Myocyte (in vitro differentiated cells): ENCODE results near the gene RCC2. TPM values are rescaled to one million over a fixed set of nuclear protein-coding genes. Genes with fewer than 3 reads are reported as not detected.

Source experiments
- DNase-seq: peaks from one replicate; pipeline ENCODE4 v3.0.0-alpha.2; 2012; ENCODE audit warnings: low read depth
- total RNA-seq: library from RNA; depleted of rRNA; stranded (reverse); fragments of >200 nt; gene quantifications from 2 replicates; pipeline ENCODE4 v1.2.3, GENCODE V29; 2014

RCC2 gene
- total RNA-seq, 1 donor from 2014 or later: 29.9 TPM

DNA sequence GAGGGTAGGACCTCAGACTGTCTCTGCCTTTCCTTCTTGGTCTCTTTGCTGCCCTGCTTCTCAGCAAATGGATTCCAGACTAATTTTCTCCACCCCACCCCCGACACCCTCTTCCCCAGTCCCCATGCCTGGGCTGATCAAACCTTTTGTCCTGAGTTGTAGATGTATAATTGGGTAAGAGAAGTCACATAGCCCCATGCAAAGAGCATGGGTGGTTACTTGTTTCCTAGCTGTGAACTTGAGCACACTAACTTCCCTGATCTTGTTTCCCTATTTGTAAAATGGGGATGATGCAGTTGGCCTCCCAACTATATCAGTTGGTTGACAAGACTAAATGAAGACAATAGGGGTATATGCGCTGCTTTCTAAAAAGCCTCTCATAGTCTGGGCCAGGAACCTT lies 58.3 kb downstream of the RCC2 start:
- no peak for DNase-seq

DNA sequence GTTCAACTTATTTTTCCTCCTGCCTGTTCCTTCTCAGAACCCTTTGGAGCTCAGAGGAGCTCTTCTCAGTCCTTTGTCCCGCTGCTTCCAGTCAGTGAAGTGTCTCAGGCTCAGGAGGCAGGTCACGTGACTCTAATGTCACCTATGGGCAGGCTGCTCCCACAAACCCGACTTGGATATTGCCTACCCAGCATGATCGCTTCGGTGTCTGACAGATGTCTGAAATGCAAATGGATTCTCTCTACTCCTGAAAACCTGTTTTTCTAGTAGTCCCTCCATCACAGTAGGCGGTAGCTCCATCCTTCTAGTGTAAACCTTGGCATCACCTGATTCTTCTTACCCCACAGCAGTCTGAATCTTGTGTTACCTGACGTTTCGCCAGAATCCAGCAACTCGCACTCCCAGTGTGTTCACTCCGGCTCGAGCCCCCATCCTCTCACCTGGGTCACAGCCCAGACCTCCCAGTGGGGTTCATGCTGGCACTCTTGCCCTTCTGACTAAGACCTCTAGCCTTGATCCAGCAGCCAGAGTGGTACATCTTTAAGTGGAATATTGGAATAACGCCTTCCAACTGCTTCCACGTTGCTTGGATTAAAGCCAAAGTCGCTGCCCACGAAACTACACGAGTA lies 62.0 kb downstream of the RCC2 start:
- DNase-seq: no peak

DNA sequence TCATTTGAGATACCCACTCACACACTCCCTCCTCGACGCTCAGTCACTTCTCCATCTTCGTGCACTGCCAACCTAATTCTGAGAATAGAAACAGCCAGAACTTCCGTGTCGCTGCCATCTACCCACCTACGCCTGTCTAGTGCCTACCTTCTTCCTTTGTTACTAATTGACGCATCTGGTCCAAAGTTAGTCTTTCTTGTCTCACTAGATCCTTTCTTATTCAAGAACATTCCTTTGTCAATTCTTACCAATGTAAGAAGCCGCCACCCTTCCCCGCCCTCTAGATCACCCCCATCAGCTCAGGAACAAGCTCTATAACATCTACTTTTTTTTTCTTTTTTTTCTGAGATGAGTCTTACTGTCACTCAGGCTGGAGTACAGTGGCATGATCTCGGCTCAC lies 63.8 kb downstream of the RCC2 start:
- DNase-seq: no peak

DNA sequence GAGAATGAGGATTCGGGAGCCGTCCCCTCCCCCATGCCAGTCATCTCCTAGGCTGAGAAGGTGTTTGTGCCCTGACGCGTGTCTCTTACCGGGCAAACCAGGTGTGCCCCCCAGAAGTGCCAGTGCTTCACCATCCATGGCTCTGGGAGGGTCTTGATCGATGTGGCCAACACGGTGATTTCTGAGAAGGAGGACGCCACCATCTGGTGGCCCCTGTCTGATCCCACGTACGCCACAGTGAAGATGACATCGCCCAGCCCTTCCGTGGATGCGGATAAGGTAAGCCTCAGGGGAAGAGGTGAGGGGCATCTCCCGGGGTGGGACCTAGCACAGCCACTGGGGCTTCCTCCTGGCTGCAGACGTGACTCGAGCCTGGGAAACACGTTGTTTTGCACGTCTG lies 66.5 kb downstream of the RCC2 start:
- no peak for DNase-seq

DNA sequence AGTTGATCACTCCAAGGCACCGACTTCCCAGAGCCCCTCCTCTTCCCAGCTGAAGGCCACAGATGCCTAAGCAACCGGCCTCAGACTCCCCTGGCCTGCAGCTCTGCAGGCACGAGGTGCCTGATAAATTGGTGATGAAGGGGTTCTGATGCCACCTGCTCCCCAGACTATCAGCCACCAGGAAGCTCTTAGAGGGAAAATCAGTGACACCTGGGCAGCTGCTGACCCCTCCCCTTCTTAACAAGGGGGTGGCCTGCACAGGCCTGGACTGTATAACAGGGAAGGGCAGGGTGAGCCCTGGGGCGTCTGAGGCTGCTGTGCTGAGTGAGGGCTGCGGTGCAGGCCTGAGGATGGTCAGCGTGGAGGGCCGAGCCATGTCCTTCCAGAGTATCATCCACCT lies 67.6 kb downstream of the RCC2 start, which contains the start of gene PADI6:
TSS of gene PADI6 (plus strand) at position 301 of the 400 bp plus-strand sequence. CDS start at position 351, 50 bp downstream.
- DNase-seq: no peak

DNA sequence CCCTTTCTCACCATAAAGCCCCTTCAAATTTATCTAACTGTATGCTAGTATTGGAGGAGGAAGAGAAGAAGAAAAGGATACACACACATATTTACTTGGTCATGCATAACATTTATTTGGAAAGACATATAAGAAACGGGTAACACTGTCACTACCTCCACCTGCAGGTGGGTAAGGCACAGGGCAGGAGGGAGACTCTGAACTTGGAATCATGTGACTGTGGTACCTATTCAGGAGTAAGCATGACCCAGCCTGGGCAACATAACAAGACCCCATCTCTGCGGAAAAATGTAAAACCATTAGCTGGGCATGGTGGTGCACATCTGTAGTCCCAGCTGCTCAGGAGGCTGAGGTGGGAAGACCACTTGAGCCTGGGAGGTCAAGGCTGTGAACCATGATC lies 68.9 kb downstream of the RCC2 start:
- no peak for DNase-seq

DNA sequence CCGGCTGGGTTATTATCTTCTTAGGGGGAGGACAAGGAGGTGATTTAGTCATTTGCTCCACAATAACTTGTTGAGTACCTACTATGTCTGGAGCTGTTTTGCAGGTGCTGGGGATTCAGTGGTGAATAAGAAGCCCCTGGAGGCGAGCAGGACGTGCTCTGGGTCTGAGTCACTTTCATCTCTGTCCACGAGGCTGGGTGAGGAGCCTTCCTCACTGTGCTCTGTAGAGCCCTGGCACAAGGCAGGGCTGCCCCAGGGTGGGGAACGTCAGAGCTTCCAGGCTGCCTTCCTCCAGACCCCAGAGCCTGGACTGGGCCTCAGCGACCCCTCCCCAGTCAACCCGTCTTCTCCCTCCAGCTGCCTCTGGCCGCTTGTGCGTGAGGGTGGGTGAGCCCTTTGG lies 70.0 kb downstream of the RCC2 start:
- no peak for DNase-seq

DNA sequence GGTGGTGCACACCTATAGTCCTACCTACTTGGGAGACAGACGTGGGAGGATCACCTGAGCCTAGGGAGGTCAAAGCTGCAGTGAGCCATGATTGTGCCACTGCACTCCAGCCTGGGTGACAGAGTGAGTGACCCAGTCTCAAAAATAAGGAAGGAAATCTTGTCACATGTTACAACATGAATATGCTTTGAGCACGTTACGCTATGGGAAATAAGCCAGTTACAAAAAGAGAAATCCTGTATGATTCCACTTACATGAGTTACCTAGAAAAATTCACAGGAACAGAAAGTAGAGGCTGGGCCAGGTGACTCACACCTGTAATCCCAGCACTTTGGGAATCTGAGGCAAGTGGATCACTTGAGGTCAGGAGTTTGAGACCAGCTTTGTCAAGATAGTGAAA lies 74.2 kb downstream of the RCC2 start:
- no peak for DNase-seq

DNA sequence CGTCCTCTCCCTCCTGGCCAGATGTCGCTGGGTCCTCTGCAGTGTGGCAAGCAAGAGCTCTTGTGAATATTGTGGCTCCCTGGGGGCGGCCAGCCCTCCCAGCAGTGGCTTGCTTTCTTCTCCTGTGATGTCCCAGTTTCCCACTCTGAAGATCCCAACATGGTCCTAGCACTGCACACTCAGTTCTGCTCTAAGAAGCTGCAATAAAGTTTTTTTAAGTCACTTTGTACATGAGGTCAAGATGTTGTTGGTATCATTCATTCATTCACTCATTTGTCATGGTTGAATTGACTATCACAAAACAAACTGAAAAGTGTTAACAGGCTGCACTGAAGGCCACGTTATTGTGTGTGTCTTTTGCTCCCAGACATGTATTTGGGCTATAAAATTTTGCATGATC lies 75.7 kb downstream of the RCC2 start:
- no peak for DNase-seq

DNA sequence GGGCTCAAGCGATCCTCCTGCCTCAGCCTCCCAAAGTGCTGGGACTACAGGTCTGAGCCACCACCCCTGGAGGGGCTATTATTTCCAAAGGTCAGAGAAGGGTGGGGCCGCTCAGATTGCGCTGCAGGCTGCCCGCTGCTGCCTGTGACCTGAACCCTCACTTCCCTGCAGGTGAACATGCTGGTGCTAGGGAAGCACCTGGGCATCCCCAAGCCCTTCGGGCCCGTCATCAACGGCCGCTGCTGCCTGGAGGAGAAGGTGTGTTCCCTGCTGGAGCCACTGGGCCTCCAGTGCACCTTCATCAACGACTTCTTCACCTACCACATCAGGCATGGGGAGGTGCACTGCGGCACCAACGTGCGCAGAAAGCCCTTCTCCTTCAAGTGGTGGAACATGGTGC lies 76.1 kb downstream of the RCC2 start:
- no peak for DNase-seq

DNA sequence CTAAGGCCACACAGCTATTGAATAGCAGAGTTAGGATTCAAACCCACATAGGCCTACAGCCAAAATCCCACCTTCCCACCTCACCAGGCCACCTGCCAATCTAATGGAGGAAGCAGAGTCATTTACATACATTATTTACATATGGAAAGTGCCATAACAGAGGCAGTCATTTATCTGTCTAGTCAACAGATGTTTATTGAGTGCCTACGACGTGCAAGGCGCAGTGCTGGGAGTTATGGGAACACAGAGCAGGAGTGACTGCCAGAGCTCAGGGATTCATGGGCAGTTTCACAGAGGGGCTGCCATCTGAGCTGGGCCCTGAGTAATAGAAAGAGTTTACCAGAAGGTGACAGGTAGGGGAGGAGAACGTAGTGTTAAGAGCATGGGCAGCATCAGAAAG lies 77.8 kb downstream of the RCC2 start:
- DNase-seq: no peak

DNA sequence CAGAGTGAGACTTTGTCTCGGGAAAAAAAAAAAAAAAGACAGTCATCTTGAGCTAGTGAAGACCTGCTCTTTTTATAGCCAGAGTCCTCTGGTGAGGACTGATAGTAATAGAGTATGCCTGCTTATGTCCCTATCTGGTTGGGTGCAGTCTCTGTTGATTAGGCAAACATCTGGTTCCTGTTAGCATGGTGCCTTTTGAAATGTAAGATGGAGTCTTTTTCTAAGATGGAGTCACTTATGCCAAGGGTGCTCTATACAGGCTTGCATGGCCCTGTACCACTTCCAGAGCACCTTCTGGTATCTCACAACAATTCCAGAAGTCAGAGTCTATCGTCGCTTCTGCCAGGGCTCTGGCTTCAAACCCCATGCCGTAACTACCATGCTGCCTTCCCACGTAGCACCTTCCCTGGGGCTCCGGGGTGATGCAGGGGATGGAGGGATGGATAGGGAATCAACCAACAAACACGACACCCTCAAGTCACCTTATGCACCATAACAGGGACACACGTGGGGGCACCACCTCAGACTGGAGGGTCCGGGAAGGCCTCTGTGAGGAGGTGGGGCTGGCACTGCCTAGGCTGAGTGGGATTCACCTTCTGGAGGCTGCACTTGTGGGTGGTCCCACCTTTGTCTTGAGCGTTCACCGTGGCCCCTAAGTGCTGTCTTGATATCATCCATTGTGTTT lies 79.1 kb downstream of the RCC2 start:
- no peak for DNase-seq

DNA sequence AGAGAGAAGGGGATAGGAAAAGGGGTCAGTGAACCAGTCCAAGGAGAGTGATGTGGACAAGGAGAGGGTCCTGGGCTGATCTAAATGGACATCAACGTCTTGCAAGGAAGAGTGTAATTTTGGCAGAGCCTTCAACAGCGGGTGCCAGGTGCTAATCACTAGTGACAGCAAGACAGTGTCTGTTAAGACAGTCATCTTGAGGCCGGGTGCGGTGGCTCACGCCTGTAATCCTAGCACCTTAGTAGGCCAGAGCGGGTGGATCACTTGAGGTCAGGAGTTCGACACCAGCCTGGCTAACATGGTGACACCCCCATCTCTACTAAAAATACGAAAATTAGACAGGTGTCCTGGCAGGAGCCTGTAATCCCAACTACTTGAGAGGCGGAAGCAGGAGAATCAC lies 79.7 kb downstream of the RCC2 start:
- DNase-seq: no peak

DNA sequence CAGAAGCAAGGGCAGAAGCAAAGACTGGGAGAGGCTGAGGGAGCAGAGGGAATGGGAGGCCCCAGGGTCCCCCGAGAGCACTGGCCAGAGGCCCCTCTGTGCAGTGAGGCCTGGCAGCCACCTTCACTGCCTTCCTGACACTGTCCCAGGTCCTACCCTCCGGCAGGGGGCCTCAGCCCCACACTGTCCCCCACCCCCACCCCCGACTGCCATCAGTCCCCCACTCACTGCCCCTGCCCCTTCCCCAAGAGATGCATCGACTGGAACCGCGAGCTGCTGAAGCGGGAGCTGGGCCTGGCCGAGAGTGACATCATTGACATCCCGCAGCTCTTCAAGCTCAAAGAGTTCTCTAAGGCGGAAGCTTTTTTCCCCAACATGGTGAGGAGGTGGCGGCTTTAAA lies 80.4 kb downstream of the RCC2 start:
- DNase-seq: no peak

DNA sequence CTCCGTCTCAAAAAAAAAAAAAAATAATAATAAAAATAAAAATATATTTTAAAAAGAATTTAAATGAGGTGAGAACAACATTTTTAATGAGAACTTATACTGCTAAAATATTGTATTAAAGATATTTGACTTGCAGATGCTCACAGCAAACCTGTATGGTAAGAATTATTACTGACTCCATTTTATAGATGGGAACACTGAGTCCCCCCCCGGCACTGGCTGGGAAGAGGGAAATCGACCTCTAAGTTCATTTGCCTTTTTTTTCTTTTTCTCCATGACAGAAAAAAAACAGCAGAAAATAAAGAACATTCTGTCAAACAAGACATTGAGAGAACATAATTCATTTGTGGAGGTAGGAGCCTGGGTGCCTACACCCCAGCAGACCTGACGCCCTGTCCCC lies 80.9 kb downstream of the RCC2 start:
- DNase-seq: no peak

Other genes with a start within 250 kb of the RCC2 start
- 0.24 and 0.31 TPM in 2 replicates for gene PADI1, start 234.5 kb downstream of the RCC2 start, total RNA-seq
- not detected in 2 replicates for gene PADI3, start 190.6 kb downstream of the RCC2 start, total RNA-seq
- not detected in 2 replicates for gene PADI4, start 131.5 kb downstream of the RCC2 start, total RNA-seq
- gene PADI6, start 67.5 kb downstream of the RCC2 start, total RNA-seq: not detected in 2 replicates
- 43.0 and 49.4 TPM in 2 replicates for gene ARHGEF10L, start 100.0 kb upstream of the RCC2 start, total RNA-seq